ENCODE results near the gene CREB5.

- TF ChIP-seq SMC3 (conservative IDR thresholded peaks at IDR 0.05; ENCODE audit: poor library complexity) (no peak), EZH2 (IDR thresholded peaks at IDR 0.05; ENCODE audit: borderline replicate concordance, insufficient read depth, low read length, poor library complexity, severe bottlenecking) (no peak), CTCF (IDR thresholded peaks at IDR 0.05; ENCODE audit: poor library complexity, severe bottlenecking) (no peak), TAF1 (IDR thresholded peaks at IDR 0.05; ENCODE audit: low read depth) (no peak), RAD21 (conservative IDR thresholded peaks at IDR 0.05) (no peak), POLR2AphosphoS5 (IDR thresholded peaks at IDR 0.05) (no peak), REST (IDR thresholded peaks at IDR 0.05; ENCODE audit: borderline replicate concordance) (no peak), MXI1 (conservative IDR thresholded peaks at IDR 0.05; ENCODE audit: poor library complexity, severe bottlenecking) (no peak), EP300 (conservative IDR thresholded peaks at IDR 0.05; ENCODE audit: poor library complexity, severe bottlenecking) (no peak)
Observed at GRCh38 chr7:28364082-28364481, 48.2 kb upstream of the CREB5 start.
